Activated naive CD4-positive, alpha-beta T cell treated with anti-CD3 and anti-CD28 coated beads for 36 hours (primary cell): ENCODE measurements around the gene CBY1. TPM values are rescaled to one million over a fixed set of nuclear protein-coding genes. Genes with fewer than 3 reads are reported as not detected.
"Not testable (repeated sequence)": the region's sequence is repeated elsewhere in the genome, so short reads cannot be mapped to it uniquely, and the experiment has no call there.

Experiments used
- CTCF ChIA-PET: fragments of 350-600 bp; sonication (Branson Sonifier 250); formaldehyde crosslinking; loops from one replicate; lab custom pipeline; 2021; ENCODE audit warnings: antibody characterized with exemption; lab: Charles Lee
- DNase-seq: peaks from one replicate; pipeline ENCODE4 v3.0.0-alpha.2; 2020
- H3K27ac Mint-ChIP-seq: one replicate; pipeline ENCODE4 v1.8.0; 2021; ENCODE audit warnings: mild to moderate bottlenecking, mixed read lengths
- H3K27me3 Mint-ChIP-seq: one replicate; pipeline ENCODE4 v1.8.0; 2021; ENCODE audit warnings: low read depth, mixed read lengths
- H3K36me3 Mint-ChIP-seq: one replicate; pipeline ENCODE4 v1.8.0; 2021; ENCODE audit warnings: low read depth, mixed read lengths
- H3K4me1 Mint-ChIP-seq: one replicate; pipeline ENCODE4 v1.8.0; 2021; ENCODE audit warnings: low read depth, mixed read lengths
- H3K4me3 Mint-ChIP-seq: one replicate; pipeline ENCODE4 v1.8.0; 2021; ENCODE audit warnings: mild to moderate bottlenecking, moderate library complexity, mixed read lengths
- H3K9me3 Mint-ChIP-seq: one replicate; pipeline ENCODE4 v1.8.0; 2021; ENCODE audit warnings: mixed read lengths
- intact Hi-C: fragments of 100-400 bp; cut with micrococcal nuclease; formaldehyde crosslinking; loops from one replicate; pipeline ENCODE4 v1.15.1; 2023
- total RNA-seq, 2 experiments: library from RNA; stranded (reverse); gene quantifications; one replicate each; pipeline ENCODE4 v1.2.3, GENCODE V29; 2021

Gene CBY1
- total RNA-seq, 2 experiments from 2014 or later, result 8.8 to 9.4 TPM

- no peaks in the 10 kb centered on the region for H3K4me1 Mint-ChIP-seq
- DNase-seq, result no peak
- no peaks in the 10 kb centered on the region for H3K9me3 Mint-ChIP-seq
- H3K4me3 Mint-ChIP-seq, result no peak overlapping the region
- intact Hi-C loops, result no loop called here
- no peaks in the 10 kb centered on the region for H3K27me3 Mint-ChIP-seq
- CTCF ChIA-PET, result no interaction called here
- no peaks in the 10 kb centered on the region for H3K36me3 Mint-ChIP-seq
- no peak overlapping the region for H3K27ac Mint-ChIP-seq
Observed at GRCh38 chr22:38623351-38623750, 33.1 kb upstream of the CBY1 start.

GRCh38 chr22:38628444-38628843 is 28.0 kb upstream of the CBY1 start:
- intact Hi-C loops, result no loop called here
- H3K4me3 Mint-ChIP-seq, result no peak overlapping the region
- DNase-seq, result no peak
- H3K27ac Mint-ChIP-seq, result no peak overlapping the region
- no peaks in the 10 kb centered on the region for H3K9me3 Mint-ChIP-seq
- CTCF ChIA-PET, result interaction anchor here (0.5 kb wide), 1 partner anchor 708 kb away, joined by 6 read pairs; no protein-coding TSS in a partner anchor
- H3K36me3 Mint-ChIP-seq, result no peaks in the 10 kb centered on the region
- H3K27me3 Mint-ChIP-seq, result no peaks in the 10 kb centered on the region
- H3K4me1 Mint-ChIP-seq, result peaks cover 7% of the 10 kb centered on the region

- intact Hi-C loops, result no loop called here
- CTCF ChIA-PET, result interaction anchor here (0.5 kb wide), 1 partner anchor 708 kb away, joined by 6 read pairs; no protein-coding TSS in a partner anchor
- Mint-ChIP-seq H3K36me3 (no peaks in the 10 kb centered on the region), H3K27ac (no peak overlapping the region), H3K4me3 (no peak overlapping the region), H3K9me3 (no peaks in the 10 kb centered on the region), H3K4me1 (peaks cover 7% of the 10 kb centered on the region), H3K27me3 (no peaks in the 10 kb centered on the region)
- no peak for DNase-seq
Observed at GRCh38 chr22:38629108-38629507, 27.3 kb upstream of the CBY1 start.

- Mint-ChIP-seq H3K9me3 (no peaks in the 10 kb centered on the region), H3K27ac (no peak overlapping the region), H3K36me3 (no peaks in the 10 kb centered on the region), H3K27me3 (no peaks in the 10 kb centered on the region), H3K4me3 (no peak overlapping the region), H3K4me1 (peaks cover 7% of the 10 kb centered on the region)
- CTCF ChIA-PET, result no interaction called here
- peak; percentile 9 for DNase-seq
- intact Hi-C loops, result no loop called here
Observed at GRCh38 chr22:38631724-38632123, 24.7 kb upstream of the CBY1 start.

GRCh38 chr22:38632528-38632927 is 23.9 kb upstream of the CBY1 start:
- CTCF ChIA-PET, result no interaction called here
- intact Hi-C loops, result no loop called here
- DNase-seq, result no peak
- H3K27me3 Mint-ChIP-seq, result no peaks in the 10 kb centered on the region
- no peak overlapping the region for H3K27ac Mint-ChIP-seq
- H3K4me1 Mint-ChIP-seq, result peaks cover 7% of the 10 kb centered on the region
- H3K9me3 Mint-ChIP-seq, result no peaks in the 10 kb centered on the region
- H3K4me3 Mint-ChIP-seq, result no peak overlapping the region
- H3K36me3 Mint-ChIP-seq, result no peaks in the 10 kb centered on the region

GRCh38 chr22:38638216-38638615 is 18.2 kb upstream of the CBY1 start:
- H3K27ac Mint-ChIP-seq, result no peak overlapping the region
- H3K27me3 Mint-ChIP-seq, result peaks cover 7% of the 10 kb centered on the region
- H3K36me3 Mint-ChIP-seq, result no peaks in the 10 kb centered on the region
- no peaks in the 10 kb centered on the region for H3K4me1 Mint-ChIP-seq
- intact Hi-C loops, result no loop called here
- DNase-seq, result no peak
- no peaks in the 10 kb centered on the region for H3K9me3 Mint-ChIP-seq
- CTCF ChIA-PET, result no interaction called here
- no peak overlapping the region for H3K4me3 Mint-ChIP-seq

GRCh38 chr22:38638728-38639127 is 17.7 kb upstream of the CBY1 start:
- H3K4me1 Mint-ChIP-seq, result no peaks in the 10 kb centered on the region
- H3K9me3 Mint-ChIP-seq, result no peaks in the 10 kb centered on the region

GRCh38 chr22:38641476-38642040 is 14.9 kb upstream of the CBY1 start:
- Mint-ChIP-seq H3K36me3 (no peaks in the 10 kb centered on the region), H3K9me3 (no peaks in the 10 kb centered on the region), H3K4me3 (no peak overlapping the region), H3K4me1 (no peaks in the 10 kb centered on the region), H3K27ac (no peak overlapping the region), H3K27me3 (peaks cover 14% of the 10 kb centered on the region)
- intact Hi-C loops, result no loop called here
- CTCF ChIA-PET, result no interaction called here
- DNase-seq, result no peak

More at GRCh38 chr22:38638728-38639127, 17.7 kb upstream of the CBY1 start:
- no peak overlapping the region for H3K4me3 Mint-ChIP-seq
- H3K27me3 Mint-ChIP-seq, result peaks cover 12% of the 10 kb centered on the region
- intact Hi-C loops, result no loop called here
- no peak overlapping the region for H3K27ac Mint-ChIP-seq
- no peaks in the 10 kb centered on the region for H3K36me3 Mint-ChIP-seq
- no peak for DNase-seq
- CTCF ChIA-PET, result no interaction called here

GRCh38 chr22:38644245-38644644 is 12.2 kb upstream of the CBY1 start:
- H3K4me3 Mint-ChIP-seq, H3K36me3 Mint-ChIP-seq, intact Hi-C loops, DNase-seq, H3K9me3 Mint-ChIP-seq, H3K27ac Mint-ChIP-seq, H3K4me1 Mint-ChIP-seq, CTCF ChIA-PET: not testable (repeated sequence)
- H3K27me3 Mint-ChIP-seq, result peaks cover 14% of the 10 kb centered on the region

- no peak overlapping the region for H3K27ac Mint-ChIP-seq
- H3K4me1 Mint-ChIP-seq, result no peaks in the 10 kb centered on the region
- DNase-seq, result no peak
- no peak overlapping the region for H3K4me3 Mint-ChIP-seq
- H3K36me3 Mint-ChIP-seq, result no peaks in the 10 kb centered on the region
- H3K9me3 Mint-ChIP-seq, result no peaks in the 10 kb centered on the region
- H3K27me3 Mint-ChIP-seq, result peaks cover 12% of the 10 kb centered on the region
- intact Hi-C loops, result no loop called here
- CTCF ChIA-PET, result no interaction called here
Observed at GRCh38 chr22:38645430-38645829, 11.0 kb upstream of the CBY1 start.

- Mint-ChIP-seq H3K27ac (no peak overlapping the region), H3K4me1 (no peaks in the 10 kb centered on the region), H3K4me3 (no peak overlapping the region), H3K9me3 (no peaks in the 10 kb centered on the region), H3K36me3 (no peaks in the 10 kb centered on the region), H3K27me3 (no peaks in the 10 kb centered on the region)
- DNase-seq, result no peak
- intact Hi-C loops, result no loop called here
- CTCF ChIA-PET, result no interaction called here
Observed at GRCh38 chr22:38649841-38650522, 6.5 kb upstream of the CBY1 start.

GRCh38 chr22:38652859-38653258 is 3.6 kb upstream of the CBY1 start:
- CTCF ChIA-PET, result no interaction called here
- intact Hi-C loops, result no loop called here
- DNase-seq, result no peak
- no peak overlapping the region for H3K4me3 Mint-ChIP-seq
- H3K9me3 Mint-ChIP-seq, result no peaks in the 10 kb centered on the region
- no peaks in the 10 kb centered on the region for H3K27me3 Mint-ChIP-seq
- H3K4me1 Mint-ChIP-seq, result peaks cover 10% of the 10 kb centered on the region
- no peak overlapping the region for H3K27ac Mint-ChIP-seq
- H3K36me3 Mint-ChIP-seq, result no peaks in the 10 kb centered on the region

GRCh38 chr22:38653741-38654140 is 2.7 kb upstream of the CBY1 start:
- CTCF ChIA-PET, result no interaction called here
- Mint-ChIP-seq H3K27ac (no peak overlapping the region), H3K36me3 (no peaks in the 10 kb centered on the region), H3K4me3 (no peak overlapping the region), H3K9me3 (no peaks in the 10 kb centered on the region), H3K4me1 (peaks cover 14% of the 10 kb centered on the region), H3K27me3 (no peaks in the 10 kb centered on the region)
- no peak for DNase-seq
- intact Hi-C loops, result no loop called here
